Measurements from ENCODE around the gene CD47.

Gene CD47

DNA sequence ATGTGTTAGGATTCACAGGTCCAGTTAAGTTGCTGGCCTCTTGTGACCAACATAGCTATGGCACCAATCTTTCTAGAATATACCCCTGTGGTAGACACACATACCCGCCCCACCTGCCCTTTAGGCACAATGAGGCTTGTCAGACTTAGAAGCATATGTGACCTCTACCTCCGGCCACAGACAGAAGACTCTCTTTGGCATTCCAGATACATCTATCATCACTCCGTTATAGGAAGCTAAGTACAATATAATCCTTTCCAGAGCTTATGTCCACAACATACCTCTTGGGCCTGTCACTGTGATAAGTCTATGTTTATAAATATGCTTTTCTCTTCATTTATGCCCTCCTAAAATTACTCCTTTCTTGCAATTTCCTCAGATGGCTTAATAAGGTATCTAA, 39.8 kb downstream of the CD47 start:
- no peak for DNase-seq (ENCODE audit: low read depth)

DNA sequence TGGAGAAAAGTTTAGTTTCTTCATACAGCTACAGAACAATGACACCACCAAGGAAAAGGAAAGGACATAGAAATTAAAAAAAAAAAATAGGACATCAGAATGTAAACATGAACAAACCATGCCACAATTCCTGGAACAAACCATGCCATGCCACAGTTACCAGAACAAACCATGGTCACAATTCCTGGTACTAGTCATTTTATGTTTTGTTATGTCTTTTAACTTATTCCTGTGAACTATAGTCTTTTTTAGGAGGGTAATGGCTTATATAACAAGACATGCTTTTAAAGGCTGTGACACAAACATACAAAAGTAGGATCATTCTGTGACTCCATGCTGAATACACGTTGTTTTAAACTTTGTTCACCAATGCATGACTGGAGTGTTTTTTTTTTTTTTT, 42.8 kb downstream of the CD47 start:
- no peak for DNase-seq (ENCODE audit: low read depth)

DNA sequence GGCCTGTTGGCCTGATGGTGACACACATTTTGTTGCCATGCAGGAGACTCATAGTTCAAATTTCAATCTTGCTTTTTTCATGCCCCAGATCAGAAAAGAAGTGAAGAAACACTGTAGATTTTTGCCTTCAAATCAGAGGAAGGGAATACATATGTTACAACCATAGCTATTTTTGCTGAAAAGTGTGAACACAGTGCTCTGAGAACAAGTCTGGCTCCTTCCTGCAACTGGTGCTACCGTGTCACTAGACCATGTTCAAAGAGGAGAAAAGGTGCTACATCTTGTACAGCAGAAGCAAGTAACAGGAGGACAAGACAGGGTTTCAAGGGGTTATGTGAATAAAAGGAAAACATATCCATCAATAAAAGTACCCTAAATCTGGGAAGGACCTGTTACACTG, 44.6 kb downstream of the CD47 start:
- no peak for DNase-seq (ENCODE audit: low read depth)

DNA sequence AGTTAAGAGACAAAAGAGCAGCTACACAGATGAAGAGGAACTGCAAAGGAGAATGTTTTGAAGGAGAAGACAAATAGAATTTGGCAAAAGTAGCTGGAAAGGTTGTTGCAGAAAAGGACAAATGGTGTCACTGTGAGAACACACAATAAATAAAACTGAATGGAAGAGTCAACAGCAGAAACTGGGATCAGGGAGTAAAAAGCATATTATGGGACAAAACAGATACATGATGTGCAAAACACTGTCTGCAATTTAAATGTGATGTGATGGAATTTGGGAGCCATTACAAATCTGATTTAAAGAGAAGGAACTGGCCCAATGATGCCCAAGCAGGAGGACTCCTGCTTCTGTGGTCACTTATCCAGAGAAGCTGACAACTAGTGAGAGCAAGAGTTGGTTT, 46.1 kb downstream of the CD47 start:
- no peak for DNase-seq (ENCODE audit: low read depth)

DNA sequence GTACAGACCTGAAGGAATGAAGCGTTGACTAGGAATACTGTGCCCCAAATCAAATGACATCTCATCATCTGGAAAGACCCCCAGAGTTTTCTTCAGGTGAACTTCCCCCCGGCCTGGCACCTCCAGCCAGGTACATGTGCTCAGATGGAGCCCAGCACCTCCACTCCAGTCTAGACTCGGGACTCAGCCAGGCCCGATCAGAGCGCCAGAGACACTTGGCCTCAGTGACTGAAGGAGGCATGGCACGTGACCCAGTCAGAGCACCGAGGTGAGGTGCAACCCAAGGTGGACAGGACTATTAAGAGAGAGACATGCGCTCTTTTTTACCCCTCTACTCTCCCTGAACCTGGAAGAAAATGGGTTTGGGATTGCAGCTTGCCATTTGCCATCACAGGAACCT, 48.5 kb downstream of the CD47 start:
- DNase-seq (ENCODE audit: low read depth), result no peak

DNA sequence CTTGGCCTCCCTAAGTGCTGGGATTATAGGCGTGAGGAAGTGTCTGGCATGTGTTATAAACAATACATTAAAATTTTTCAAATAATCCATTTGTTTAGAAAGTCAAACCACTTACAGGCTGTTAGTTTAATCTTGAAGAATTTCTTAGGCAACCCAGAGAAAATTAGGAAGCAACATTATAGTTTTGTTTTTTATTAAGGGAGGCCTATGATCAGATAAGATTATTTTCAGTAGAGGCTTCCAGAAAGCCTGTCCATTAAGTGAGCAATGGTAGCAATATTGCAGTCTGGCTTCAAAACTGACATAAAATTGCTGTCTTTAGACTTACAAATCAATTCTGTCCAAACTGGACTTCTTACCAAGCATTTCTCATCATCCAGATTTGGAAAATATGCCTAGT, 49.6 kb downstream of the CD47 start:
- DNase-seq (ENCODE audit: low read depth), result no peak

DNA sequence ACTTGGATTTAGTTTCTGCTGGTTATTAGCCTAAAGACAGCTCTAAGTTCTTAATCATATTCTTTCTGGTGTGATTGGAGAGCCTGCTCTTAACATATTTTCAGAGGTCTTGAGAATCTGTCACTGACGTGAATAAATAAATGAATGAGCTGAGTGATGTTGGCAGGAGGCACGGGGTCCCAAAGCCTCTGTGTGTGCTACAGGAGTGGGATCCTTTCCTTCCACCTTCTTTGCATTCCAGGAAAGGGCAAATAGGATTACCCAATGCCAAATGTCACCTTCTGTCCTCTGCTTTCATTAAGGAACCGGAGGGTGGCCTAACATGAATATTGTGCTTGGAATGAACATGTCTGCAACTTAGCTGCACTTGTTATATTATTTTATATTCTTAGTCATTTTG, 53.1 kb downstream of the CD47 start:
- no peak for DNase-seq (ENCODE audit: low read depth)

DNA sequence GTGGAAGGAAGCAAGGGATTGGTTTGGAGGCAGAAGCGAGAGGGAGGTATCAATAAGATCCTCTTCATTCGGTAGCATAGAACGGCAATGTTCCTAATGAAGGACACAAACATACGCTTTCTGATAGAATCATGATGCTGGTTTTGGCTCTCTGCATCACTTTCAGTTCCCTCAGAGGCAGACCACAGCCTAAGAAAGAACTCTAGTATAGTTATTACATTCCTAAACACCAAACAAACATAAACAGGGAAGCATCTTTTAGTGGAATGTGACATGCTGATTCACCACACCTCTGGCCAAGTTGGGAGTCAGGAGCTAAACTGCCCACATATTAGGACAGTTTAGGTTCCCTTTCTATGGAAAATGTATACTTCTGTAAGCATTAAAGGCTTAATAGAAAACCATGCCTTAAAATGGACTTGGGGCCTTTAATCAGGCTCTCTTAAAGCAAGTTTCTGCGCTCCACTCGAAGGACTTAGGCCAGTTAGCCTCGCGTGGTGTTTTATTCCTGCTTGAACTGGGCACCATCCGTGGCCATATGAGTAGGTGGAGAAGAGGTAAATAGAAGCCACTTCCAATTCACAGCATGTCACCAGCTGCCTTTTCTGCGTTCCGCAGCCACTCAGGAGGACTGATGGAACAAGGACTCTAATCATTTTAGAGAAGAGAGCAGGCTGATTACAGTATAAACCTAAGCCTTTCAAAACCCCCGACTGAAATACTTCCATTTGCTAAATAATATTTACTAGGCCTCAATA, 53.7 kb downstream of the CD47 start:
- no peak for DNase-seq (ENCODE audit: low read depth)

DNA sequence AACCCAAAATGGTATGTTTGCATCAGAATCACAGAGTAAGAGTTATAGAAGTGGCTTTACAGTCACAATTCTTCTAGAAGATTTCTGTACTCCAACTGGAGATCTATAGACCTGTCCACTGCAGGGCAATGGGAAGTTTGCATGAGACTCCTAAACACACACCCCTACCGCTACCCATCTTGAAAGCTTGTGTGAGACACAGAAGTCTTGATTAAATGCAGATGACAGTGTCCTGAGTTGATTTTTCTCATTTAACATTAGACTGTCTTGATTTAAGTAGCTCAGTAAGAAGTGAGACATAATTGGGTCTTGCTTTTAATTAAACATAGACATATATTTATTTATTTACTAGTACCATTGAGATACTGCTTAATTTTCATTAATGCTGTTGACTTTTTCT, 54.4 kb downstream of the CD47 start:
- no peak for DNase-seq (ENCODE audit: low read depth)

DNA sequence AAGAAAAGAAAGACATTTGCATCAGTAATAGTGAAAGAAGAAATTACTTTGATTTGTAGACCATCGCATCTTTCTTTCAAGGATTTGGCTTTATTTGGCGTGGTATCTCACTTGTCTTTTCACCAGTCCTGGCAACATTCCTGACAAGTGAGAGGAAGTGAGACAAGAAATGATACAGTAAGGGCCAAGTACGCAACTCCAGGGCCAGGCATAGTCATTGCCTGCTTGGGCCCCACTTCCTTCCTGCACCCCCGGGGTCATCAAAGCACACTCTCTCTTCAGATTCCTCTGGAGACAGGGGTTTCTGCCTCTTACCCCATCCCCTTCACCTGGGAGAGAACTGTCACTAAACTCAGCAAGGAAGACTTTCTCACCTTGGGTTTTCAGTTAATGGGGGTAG, 55.1 kb downstream of the CD47 start:
- no peak for DNase-seq (ENCODE audit: low read depth)

DNA sequence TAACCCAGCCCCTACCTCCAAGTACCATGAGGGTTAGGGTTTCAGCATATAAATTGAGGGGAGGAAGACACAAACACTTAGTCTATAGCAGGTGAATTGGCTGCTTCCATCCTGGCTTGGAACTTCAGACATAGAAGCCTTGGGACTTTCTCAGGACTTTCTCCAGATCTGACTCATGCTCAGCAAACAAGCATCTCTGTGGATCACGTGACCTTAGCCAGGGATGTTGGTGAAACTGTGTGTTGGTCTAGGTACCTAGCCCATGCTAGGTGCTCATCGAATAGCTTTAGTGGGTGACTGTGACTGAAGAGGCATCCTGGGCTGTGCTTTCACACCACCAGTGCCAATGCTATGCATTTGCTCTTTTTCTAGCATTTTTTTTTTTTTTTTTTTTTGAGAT, 58.9 kb downstream of the CD47 start:
- no peak for DNase-seq (ENCODE audit: low read depth)

DNA sequence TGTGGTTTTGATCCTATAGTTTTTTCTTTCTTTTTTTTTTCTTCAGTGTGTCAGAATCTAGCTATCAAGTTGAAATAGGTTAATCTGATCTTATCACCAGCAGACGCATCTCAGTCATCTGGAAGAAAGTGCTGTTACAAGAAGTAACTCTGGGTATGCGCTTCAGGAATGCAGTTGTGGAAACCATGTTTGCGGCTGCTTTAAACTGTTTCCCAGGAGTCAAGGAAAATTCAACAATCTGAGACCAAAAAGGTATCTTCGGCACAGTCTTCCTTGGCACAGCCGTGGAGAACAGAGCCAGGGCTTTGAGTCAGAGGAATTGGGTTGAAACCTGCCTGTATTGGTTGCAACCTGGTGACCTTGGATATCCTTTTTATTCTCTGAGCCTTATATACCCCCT, 59.9 kb downstream of the CD47 start:
- DNase-seq (ENCODE audit: low read depth), result no peak

DNA sequence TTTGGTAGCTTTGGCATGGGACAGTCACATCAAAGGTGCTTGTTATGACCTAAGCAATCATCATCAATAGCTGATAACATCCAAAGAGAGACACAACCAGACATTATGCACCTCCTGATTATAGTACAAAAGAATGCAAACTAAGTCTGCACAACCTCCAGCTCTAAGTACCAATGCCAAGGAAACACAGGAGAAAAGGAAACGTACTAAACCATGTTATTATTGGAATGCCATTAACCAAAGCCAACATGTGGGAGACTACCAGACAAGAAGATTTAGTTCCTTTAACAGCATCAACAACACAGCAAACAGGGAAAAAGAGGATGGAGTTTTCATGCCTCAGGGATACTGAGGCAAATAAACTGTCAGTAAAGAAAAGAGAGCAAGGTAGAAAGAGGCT, 61.4 kb downstream of the CD47 start:
- DNase-seq (ENCODE audit: low read depth), result no peak

DNA sequence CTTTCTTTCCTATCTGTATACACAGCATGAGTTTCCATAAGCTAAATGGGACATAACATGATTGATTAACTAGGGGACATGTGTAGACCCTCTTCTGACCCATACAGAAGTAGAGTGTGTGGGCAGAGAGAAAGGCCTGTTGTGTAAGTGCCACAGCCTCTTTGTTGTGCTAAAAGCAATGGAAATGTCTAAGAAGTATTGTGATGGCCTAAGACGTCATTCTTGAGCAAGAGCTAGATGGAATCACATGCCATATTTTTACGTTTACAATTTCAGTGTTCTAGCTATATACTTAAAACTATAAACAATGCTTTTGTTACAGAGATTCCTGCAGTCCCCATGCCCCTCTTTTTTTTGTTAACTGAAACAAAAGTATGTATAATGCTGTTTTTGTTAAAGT, 61.9 kb downstream of the CD47 start:
- DNase-seq (ENCODE audit: low read depth), result no peak

DNA sequence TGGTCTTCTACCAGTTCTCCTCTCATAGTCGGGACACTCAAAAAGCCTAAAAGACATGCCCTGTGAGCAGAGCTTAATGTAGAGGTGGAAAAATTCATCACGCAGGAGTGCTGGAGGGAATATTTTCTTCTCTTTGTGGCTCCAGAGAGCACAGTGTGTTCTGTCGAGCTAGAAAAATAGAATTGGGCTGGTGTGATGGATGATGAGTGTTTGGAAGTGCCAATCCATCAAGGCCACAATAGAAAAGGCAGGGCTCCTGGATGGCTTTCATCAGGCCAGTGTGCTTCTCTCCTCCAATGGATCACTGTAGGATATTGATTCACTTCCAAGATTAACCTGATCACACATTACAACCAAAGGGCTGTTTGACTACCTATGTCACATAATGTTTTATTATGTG, 65.7 kb downstream of the CD47 start:
- DNase-seq (ENCODE audit: low read depth), result no peak

DNA sequence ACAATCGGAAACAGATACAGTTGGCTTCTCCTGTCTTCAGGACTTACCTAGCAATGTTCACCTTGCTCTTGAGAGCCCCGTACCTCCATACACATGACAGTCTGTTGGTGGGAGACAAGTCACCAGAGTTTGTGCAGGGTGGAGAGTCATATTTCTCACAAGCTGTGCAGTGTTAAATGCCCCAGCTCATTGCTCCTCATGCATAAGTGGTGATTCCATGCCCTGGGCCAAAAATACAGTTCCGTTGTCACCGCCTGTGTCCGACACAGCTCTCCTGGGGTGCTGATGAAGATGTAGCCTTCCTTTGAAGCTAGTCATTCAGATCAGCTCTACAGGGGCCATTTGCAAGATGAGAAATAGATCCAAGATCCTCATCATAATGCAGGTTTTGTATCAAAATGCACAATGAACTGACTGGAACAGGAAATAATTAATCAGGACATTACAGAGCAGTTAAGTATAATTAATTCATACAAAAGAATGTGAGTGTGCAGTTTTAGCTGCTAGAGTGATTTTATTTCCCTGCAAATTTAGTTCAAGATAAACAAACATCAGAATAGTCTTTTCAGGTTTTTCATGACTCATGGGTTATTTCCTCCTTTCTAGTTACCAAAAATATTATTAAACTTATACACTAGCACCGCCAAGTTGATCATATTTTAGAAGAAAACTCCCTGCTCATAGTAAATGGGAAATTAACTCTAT, 66.5 kb downstream of the CD47 start:
- DNase-seq (ENCODE audit: low read depth), result no peak

DNA sequence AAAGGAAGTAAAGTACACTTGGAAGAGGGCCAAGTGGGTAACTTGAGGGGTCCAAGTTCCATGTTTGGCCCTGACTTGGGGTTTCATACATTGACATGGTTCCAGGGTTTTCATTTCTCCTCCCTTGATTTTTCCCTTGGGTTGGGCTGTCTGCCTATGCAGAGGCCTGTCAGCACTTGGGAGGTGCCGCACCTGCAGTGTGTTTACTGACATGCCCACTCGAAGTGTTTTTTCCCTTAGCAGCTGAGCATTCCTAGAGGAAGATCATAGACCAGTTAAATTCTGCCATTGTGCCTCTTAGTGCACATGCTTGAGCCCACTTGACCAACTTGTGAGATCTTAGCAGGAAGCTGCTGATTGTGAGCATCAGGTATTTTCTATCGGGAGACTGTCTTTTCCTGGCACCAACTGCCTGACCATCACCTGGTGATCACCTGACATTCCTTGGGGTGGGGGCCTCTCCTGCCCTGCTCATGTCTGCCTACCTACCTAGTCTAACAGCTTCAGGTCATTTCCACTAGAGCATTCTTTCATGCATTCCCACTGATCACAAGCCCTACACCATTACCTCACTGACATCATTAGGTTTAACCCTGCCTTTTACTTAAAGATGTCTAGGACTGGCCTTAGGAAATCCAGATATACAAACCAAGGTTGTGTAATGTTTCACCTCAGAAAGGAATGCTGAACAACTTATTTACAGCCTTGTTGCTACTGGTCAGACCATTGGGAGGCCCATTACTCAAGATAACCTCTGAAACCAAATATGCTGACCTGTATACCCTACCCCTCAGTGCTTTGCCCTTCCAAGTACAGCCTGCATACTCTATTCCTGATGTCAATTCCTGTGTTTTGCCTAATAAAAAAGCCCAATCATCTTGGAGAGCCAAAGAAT, 68.3 kb downstream of the CD47 start:
- no peak for DNase-seq (ENCODE audit: low read depth)

DNA sequence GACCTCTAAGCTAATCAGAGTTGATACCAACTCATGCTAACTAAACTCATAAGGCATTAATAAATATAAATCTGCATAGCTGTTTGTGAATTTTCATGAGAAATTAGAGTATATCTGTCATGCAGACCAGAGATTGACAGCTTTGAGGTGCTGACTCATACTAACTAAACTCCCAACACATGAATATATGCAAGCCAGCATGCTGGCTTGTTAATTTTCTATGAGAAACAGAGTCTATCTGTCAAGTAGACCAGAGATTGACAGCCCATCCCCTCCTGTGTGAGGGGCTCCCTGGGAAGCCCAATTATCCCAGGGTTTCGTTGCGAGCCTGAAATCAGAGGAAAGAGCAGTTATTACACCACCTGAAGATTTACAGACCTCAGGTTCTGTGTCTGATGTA, 69.3 kb downstream of the CD47 start:
- DNase-seq (ENCODE audit: low read depth), result no peak

DNA sequence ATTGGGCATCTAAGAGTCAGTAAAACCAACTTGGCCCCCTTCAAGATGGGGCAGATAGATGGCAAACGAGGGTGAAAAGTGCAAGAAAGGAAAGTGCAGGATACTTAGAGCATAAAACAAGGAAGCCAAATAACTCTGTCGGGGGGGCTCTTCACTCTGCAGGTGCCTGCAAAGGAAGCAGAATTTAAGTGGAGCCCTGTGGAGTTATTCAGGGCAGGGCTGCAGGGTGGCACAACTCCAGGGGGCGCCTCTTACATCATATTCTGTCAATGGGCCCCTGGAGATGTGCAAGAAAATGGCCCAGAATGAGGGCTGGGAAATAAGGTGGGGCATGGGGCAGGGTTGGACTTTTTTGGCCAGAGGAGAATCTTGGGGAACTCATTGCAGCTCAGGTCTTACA, 69.7 kb downstream of the CD47 start:
- no peak for DNase-seq (ENCODE audit: low read depth)

DNA sequence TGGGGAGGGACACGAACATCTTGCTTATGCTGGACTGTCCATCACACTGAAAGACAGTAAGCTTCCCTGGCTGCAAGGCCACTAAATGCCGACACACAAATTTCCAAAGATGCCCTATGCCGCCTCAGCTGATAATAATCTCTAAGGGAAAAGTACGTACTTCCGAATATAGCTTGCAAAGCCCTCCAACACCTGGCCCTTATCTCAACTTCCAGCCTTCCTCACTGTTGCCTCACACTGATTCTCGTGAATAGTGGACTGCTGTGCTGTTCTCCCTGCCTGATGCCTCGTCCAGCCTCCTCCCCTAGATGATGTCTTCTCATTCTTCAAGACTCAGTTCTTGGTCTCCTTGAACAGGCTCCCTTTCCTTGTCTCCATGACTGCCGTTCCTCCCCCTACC, 72.3 kb downstream of the CD47 start:
- no peak for DNase-seq (ENCODE audit: low read depth)

DNA sequence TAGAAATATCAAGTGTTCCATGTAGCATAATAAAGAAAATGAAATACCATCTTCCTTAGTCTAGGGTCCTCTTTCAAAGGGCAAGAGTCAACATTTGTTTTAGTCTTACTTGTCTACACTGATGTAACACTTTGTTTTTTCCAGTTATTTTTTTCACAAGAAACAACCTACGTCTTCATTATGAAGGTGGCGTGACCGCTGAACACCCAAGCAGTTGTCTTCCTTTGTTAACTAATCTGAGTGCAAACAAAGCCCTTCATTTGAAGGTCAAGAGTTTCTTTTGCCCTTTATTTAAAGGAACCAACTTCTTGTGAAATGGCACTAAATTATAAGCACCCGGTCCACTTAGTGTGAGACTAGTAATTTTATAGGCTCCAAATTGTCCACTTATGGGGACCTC, 73.2 kb downstream of the CD47 start:
- no peak for DNase-seq (ENCODE audit: low read depth)

DNA sequence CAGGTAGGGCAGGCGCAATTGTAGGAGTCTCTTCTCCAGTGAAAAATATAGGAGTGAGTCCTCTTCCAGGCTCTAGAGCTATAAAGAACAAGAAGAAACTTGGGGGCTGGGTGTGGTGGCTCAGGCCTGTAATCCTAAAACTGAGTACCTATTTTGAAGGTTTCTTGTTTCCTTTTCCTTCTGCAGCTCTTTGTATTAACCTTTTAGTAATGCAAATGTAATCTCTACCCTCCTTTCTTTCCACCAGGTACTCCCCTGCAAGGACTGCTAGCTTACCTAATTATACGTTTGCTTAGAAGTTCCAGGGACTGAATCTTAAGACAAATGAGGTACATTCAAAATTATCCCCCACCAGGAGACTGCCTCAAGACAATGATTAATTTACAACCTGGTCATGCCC, 75.9 kb downstream of the CD47 start:
- no peak for DNase-seq (ENCODE audit: low read depth)

Measured in stromal cell of bone marrow (primary cell).